ENCODE data around the gene LMTK3. TPM values are rescaled to one million over a fixed set of nuclear protein-coding genes. Genes with fewer than 3 reads are reported as not detected.
A peak's percentile ranks its signal among the peaks of the same experiment; 100 is the strongest.

Gene LMTK3
- total RNA-seq, 2 donors from 2014 or later = 4.2 to 9.6 TPM

GRCh38 chr19:48444936-48445200 is 66.8 kb downstream of the LMTK3 start:
- DNase-seq (no peak), ATAC-seq (no peak)
- H3K36me3 ChIP-seq (replicated peaks in 1 of 2; ENCODE audit: insufficient read depth in 1 of 2, low read depth in 2 of 2) = peaks cover 0 to 2% of the 10 kb centered on the region in 2 donors
- H3K27me3 ChIP-seq = no peaks in the 10 kb centered on the region
- no peak overlapping the region for H3K4me3 ChIP-seq
- peaks cover 24% of the 10 kb centered on the region for H3K4me1 ChIP-seq
- H3K9me3 ChIP-seq = peaks cover 0 to 4% (median 0%) of the 10 kb centered on the region in 3 donors
- no peak for TF ChIP-seq CTCF (IDR thresholded peaks at IDR 0.05)
- TF ChIP-seq POLR2A (IDR thresholded peaks at IDR 0.05) = no peak
- WGBS, 2 donors = 12 to 40% methylated on average over 3 of the region's 3 CpGs
- intact Hi-C loops (cut with DNase I) = no loop called here
- H3K27ac ChIP-seq = peak overlapping the region in 2 of 4 donors; percentile 81 to 86

GRCh38 chr19:48444129-48444935 is 67.3 kb downstream of the LMTK3 start:
- Histone ChIP-seq H3K4me1 (peaks cover 24% of the 10 kb centered on the region), H3K4me3 (no peak overlapping the region), H3K36me3 (replicated peaks in 1 of 2; ENCODE audit: insufficient read depth in 1 of 2, low read depth in 2 of 2) (peaks cover 0 to 2% of the 10 kb centered on the region in 2 donors), H3K27ac (peak overlapping the region in 1 of 4 donors; percentile 81), H3K9me3 (peaks cover 0 to 4% (median 0%) of the 10 kb centered on the region in 3 donors), H3K27me3 (no peaks in the 10 kb centered on the region)
- 16 to 26% methylated on average over 33 to 38 of the region's 38 CpGs for WGBS, 2 donors
- TF ChIP-seq CTCF (IDR thresholded peaks at IDR 0.05) (no peak), POLR2A (IDR thresholded peaks at IDR 0.05) (no peak)
- DNase-seq (no peak), ATAC-seq (no peak)
- intact Hi-C loops (cut with DNase I) = no loop called here

DNA sequence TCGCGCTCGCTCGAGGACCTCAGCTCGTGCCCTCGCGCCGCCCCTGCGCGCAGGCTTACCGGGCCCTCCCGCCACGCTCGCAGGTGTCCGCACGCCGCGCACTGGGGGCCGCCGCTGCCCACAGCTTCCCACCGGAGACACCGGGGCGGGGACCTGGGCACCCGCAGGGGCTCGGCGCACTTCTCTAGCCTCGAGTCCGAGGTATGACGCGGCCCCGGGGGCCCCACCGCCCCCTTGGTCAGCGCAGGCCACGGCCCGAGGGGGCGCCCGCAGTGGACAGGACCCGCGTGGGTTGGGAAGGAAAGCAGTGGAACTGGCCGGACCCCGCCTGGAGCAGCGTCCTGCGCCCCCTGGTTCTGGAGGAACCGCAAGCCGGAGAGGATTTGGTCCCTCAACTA is 67.9 kb downstream of the LMTK3 start:
- WGBS, 2 donors = 17% methylated on average over 42 of the region's 45 CpGs; no CpG with 5 or more reads in 1 of the 2 donors
- DNase-seq = no peak
- TF ChIP-seq CTCF (IDR thresholded peaks at IDR 0.05) (no peak), POLR2A (IDR thresholded peaks at IDR 0.05) (no peak)
- Histone ChIP-seq H3K36me3 (replicated peaks in 1 of 2; ENCODE audit: insufficient read depth in 1 of 2, low read depth in 2 of 2) (peaks cover 0 to 2% of the 10 kb centered on the region in 2 donors), H3K9me3 (peaks cover 0 to 4% (median 0%) of the 10 kb centered on the region in 3 donors), H3K27ac (no peak overlapping the region), H3K27me3 (no peaks in the 10 kb centered on the region), H3K4me1 (peaks cover 24% of the 10 kb centered on the region), H3K4me3 (no peak overlapping the region)
- no peak for ATAC-seq
- intact Hi-C loops (cut with DNase I) = no loop called here

- H3K27me3 ChIP-seq = no peaks in the 10 kb centered on the region
- intact Hi-C loops (cut with DNase I) = no loop called here
- peaks cover 24% of the 10 kb centered on the region for H3K4me1 ChIP-seq
- DNase-seq (peak; percentile 33 to 66 (median 49)), ATAC-seq (no peak)
- H3K27ac ChIP-seq = no peak overlapping the region
- WGBS, 2 donors = 3% methylated on average over 52 of the region's 60 CpGs; no CpG with 5 or more reads in 1 of the 2 donors
- no peak for TF ChIP-seq POLR2A (IDR thresholded peaks at IDR 0.05)
- no peak for TF ChIP-seq CTCF (IDR thresholded peaks at IDR 0.05)
- peaks cover 0 to 4% (median 0%) of the 10 kb centered on the region in 3 donors for H3K9me3 ChIP-seq
- no peak overlapping the region for H3K4me3 ChIP-seq
- H3K36me3 ChIP-seq (replicated peaks in 1 of 2; ENCODE audit: insufficient read depth in 1 of 2, low read depth in 2 of 2) = peaks cover 0 to 2% of the 10 kb centered on the region in 2 donors
Observed at GRCh38 chr19:48443256-48443655, 68.4 kb downstream of the LMTK3 start.

Data from body of pancreas (tissue), 4 donors.